H1 (cell line): ENCODE results near the gene MTF1.

Experiments used
- ATF2 ChIP-seq: IDR thresholded peaks from 2 replicates; pipeline ENCODE4 v1.6.1; 2012; ENCODE audit warnings: low read length, inconsistent platforms
- POLR2A ChIP-seq, 2 experiments: IDR thresholded peaks; 1 replicate in 1 of 2; 2 replicates in 1 of 2; pipeline ENCODE4 v1.6.1; 2011; ENCODE audit warnings: low read depth in 2 of 2, low read length in 2 of 2, mild to moderate bottlenecking in 2 of 2; ENCODE audit errors: control extremely low read depth in 1 of 2
- TF ChIP-seq, protein P1 (sequence below), 3 experiments: IDR thresholded peaks; 1 replicate in 2 of 3; 2 replicates in 1 of 3; pipeline versions ENCODE4 v1.5.1 to v1.6.1; 2011; ENCODE audit warnings: low read length in 3 of 3, mild to moderate bottlenecking in 3 of 3, inconsistent platforms in 2 of 3, low read depth in 1 of 3, moderate library complexity in 1 of 3; ENCODE audit not compliant: insufficient read depth in 1 of 3; ENCODE audit errors: control extremely low read depth in 1 of 3

GRCh38 chr1:37883671-37884070 lies 24.3 kb upstream of the MTF1 start:
- TF ChIP-seq POLR2A (IDR thresholded peaks at IDR 0.05; ENCODE audit: control extremely low read depth in 1 of 2, low read depth in 2 of 2, low read length in 2 of 2) (no peak), ATF2 (no peak)
- TF ChIP-seq, protein P1, sequence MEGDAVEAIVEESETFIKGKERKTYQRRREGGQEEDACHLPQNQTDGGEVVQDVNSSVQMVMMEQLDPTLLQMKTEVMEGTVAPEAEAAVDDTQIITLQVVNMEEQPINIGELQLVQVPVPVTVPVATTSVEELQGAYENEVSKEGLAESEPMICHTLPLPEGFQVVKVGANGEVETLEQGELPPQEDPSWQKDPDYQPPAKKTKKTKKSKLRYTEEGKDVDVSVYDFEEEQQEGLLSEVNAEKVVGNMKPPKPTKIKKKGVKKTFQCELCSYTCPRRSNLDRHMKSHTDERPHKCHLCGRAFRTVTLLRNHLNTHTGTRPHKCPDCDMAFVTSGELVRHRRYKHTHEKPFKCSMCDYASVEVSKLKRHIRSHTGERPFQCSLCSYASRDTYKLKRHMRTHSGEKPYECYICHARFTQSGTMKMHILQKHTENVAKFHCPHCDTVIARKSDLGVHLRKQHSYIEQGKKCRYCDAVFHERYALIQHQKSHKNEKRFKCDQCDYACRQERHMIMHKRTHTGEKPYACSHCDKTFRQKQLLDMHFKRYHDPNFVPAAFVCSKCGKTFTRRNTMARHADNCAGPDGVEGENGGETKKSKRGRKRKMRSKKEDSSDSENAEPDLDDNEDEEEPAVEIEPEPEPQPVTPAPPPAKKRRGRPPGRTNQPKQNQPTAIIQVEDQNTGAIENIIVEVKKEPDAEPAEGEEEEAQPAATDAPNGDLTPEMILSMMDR (IDR thresholded peaks at IDR 0.05; ENCODE audit: control extremely low read depth in 1 of 3, insufficient read depth in 1 of 3, low read depth in 1 of 3, low read length in 3 of 3) = no peak
